Glomerular endothelial cell (primary cell): ENCODE measurements around the gene USH2A. TPM values are rescaled to one million over a fixed set of nuclear protein-coding genes. Genes with fewer than 3 reads are reported as not detected.

Source experiments
- DNase-seq: peaks from one replicate; pipeline ENCODE4 v3.0.0-alpha.2; 2011; ENCODE audit warnings: low read depth, low spot score; ENCODE audit errors: extremely low read depth
- total RNA-seq: library from RNA; depleted of rRNA; stranded (reverse); fragments of >200 nt; gene quantifications from 2 replicates; pipeline ENCODE4 v1.2.3, GENCODE V29; 2015

USH2A gene
- total RNA-seq, 1 donor from 2014 or later, result not detected

DNA sequence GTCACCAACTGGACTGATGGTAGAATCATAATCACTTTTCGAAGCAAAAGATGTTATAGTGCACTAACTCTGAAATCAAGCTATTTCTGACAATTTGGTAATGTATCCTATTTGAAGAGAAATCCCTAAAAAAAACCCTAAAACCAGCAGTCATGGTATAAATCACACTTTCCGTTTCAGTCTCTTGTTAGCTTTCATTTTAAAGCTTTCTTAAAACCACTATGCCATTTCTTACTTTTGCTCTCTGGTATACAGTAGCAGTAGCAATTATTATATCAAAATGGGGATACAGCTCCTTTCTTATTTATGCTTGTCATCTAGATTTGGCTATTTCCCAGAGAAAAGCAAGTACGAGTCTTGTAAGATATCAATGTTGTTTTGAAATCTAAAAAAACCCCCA, 532.8 kb downstream of the USH2A start:
- no peak for DNase-seq

- no peak for DNase-seq
These were observed 533.4 kb downstream of the USH2A start for GRCh38 chr1:215889871-215890270.

DNA sequence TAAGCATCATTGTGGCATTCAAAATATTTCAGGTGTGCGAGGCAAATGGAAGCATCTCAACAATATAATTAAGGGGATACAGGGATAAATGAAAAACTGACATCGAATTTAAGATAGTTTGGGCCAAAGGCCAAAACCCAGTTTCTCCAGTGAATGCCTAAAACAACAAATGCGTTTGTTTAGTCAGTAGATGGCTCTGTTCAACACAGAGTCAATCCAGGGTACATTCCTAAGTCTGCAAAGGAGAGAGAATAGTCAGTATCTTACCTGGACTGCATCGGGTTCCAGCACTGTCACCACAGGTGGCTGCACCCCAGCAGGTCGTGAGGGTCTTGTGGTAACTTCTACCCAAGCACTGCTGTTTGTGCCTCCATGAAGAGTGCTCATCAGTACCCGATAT, 535.1 kb downstream of the USH2A start:
- no peak for DNase-seq

GRCh38 chr1:215887627-215888026, 535.6 kb downstream of the USH2A start:
- no peak for DNase-seq

DNA sequence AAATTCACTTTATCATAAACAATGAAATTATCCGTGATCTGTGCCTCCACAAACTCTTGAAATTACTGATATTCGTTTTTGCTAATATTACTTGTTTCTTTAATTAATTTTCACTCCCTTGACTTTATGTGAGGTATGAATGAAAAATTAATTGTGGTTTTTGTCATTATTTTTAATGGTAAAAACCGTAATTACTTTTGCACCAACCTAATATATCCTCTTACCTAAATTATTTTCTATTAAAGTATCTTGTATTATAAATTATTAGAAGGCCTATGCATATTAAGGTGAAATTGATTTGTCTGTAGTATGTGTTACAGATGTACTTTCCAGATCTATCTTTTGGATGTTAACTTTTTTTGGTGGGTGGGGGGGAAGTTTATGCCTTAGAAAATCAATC, 540.2 kb downstream of the USH2A start:
- DNase-seq, result no peak

- no peak for DNase-seq
These were observed 544.4 kb downstream of the USH2A start for GRCh38 chr1:215878843-215879242.

DNA sequence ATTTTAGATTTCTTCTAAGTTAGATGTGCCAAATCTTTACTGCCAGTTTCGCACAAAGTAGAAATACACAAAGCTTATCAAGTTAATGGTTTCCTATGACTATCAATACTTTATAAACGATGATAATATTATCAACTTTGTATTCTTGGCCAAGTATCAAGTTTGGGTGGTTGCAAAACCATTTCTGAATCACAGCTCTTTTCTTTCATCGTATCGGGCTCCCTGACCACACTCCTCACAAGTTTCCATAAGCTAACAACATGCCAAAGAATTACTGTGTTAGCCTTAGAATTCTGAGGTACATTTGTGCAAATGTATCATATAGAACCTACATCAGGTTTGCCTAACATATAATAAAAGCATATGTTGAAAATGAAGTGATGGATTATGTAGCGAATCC, 545.1 kb downstream of the USH2A start:
- no peak for DNase-seq

GRCh38 chr1:215877452-215877951, 545.7 kb downstream of the USH2A start:
- no peak for DNase-seq

GRCh38 chr1:215875712-215876111, 547.5 kb downstream of the USH2A start:
- no peak for DNase-seq

- DNase-seq, result no peak
These were observed 548.0 kb downstream of the USH2A start for GRCh38 chr1:215875236-215875635.

GRCh38 chr1:215872658-215873057, 550.6 kb downstream of the USH2A start:
- DNase-seq, result no peak

DNA sequence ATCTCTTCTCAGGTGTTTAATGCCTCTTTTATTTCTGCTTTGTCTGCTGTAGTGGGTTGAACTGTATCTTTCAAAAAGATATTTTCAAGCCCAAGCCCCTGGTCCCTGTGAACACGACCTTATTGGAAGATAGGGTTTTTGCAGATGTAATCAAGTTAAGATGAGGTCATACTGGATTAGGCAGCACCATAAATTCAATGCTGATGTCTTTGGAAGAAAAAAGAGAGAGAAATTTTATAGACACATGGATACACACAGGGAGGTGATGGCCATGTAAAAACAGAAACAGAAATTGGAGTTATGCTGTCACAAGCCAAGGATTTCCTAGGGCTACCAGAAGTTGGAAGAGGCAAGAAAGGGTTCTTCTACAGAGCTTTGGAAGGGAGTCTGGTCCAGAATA, 554.7 kb downstream of the USH2A start:
- no peak for DNase-seq

GRCh38 chr1:215865060-215865459, 558.2 kb downstream of the USH2A start:
- no peak for DNase-seq

DNA sequence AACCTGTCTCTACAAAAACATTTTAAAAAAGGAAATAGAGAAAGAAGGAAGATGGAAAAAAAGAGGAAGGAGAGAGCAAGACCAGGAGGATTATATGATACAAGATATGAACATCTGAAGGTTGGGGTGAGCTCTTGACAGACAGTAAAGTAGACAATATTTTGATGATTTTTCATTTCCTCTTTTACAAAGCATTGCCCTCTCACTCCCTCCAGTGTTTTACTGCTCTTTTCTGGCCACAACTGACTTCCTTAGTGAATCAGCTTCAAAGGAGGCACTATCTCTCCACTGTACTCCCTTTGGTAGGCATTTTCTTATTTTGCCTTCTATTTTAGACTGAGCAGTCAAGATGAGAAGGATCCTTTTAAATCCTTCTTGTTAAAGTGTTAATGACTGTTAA, 559.5 kb downstream of the USH2A start:
- DNase-seq, result no peak

DNA sequence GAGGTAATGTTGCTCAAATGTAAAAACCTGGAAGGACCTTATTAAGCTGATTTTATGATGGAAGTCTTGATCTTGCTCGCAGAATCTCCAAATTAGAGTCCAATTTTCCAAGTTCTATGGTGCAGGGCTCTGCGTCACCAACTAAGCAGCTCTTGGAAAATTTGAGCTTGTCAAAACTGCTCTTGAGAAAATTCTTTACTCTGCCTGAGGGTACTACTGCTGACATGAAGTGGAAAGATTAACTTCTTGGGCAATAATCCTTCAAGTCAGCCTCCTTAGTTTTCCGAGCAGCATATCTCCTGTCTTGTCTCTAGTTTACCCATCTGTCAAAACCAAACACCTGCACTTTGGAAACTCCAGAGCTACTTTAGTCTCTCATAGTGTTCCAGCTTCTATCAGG, 562.4 kb downstream of the USH2A start:
- DNase-seq, result no peak

DNA sequence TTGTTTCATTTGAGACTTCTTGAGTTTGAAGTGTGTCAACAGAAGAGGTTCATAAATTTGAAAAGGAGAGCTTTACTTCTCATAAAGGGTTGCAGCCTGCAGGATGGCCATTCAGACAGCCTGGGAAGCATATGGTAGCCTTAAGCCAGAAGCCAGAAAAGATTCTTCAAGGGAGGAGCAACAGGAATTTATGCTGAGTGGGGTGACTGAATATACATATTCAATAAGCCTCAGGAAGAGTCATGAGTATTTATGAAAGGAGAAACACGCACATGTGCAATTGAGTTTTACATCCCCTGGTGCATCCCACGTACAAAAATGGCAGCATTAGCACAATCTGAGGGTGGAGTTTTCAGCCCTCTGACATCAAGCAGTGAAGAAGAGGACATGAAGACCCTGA, 565.9 kb downstream of the USH2A start:
- no peak for DNase-seq

DNA sequence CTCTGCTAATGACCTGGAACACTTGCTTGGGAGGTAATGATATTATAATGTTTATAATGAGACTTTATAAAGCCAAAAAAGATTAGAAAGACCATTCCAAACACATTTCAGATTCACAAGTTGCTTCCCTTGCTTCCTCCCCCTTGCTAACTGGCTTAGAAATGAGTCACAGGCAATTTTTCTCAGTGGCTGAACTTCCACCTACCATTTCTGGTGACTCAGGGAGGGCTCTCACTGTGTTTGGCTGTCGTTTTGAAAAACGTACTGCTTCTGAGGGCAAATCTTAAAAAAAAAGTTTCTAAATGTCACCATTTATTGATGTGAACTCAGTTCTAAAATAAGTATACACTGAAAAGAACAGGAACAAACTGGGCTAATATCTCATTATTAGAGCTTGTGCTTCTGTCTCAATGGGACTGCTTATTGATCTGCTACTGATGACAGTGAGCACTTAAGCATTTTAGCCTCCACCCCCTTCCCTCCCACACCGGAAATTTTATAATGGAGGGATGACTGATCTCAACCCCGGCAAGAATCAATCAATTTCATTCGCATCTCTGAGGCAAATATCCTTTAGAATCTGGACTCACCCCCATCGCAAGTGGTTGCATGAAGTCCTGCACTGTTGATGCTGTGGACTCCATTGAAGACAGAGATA, 577.9 kb downstream of the USH2A start:
- DNase-seq, result no peak

GRCh38 chr1:215844777-215845176, 578.5 kb downstream of the USH2A start:
- no peak for DNase-seq

- DNase-seq, result no peak
These were observed 579.0 kb downstream of the USH2A start for GRCh38 chr1:215844266-215844665.

DNA sequence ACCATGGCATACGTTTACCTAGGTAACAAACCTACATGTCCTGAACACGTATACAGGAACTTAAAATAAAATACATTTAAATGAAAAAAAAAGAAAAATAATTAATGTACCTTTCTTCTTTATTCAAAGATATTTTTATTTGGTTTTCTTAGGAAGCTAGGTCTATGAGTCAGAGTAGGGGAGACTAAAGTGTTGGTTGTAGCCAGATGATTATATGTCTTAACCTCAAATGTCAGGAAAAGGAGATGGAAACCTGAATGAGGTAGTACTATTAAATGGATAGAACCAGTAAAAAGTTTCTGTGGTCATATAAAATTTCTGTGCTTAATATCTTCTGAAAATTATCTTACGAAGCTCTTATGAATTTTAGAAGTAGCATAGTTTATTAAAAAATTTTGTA, 580.3 kb downstream of the USH2A start:
- no peak for DNase-seq

GRCh38 chr1:215835951-215836350, 587.3 kb downstream of the USH2A start:
- no peak for DNase-seq

DNA sequence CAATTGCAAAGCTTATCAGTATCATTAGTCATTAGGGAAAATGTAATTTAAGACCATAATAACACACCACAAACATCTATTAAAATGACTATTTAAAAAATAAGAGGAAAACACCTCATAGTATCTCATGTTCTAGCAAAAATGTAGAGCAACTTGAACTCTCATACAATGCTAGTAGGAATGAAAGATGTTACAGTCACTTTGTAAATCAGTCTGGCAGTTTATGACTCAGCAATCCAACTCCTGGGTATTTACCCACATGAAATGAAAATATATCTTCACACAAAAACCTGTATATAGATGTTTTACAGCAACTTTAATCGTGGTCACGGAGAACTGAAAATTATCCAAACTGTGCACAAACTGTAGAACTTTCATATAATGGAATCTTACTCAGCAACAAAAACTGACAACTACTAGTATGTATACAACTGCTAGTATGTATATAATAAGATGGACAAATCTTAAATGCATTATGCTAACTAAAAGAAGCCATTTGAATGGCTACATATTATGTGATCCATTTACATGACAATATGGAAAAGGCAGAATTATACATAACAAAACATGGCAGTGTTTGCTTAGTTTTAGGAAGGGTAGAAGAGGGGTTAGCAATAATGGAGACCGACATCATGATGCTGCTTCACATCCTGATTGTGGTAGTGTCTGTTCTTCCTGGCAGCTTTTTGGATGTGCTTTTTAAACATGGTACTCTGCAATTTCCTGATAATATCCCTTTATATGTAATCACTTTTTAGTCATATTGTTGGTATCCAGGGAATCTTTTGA, 589.1 kb downstream of the USH2A start:
- no peak for DNase-seq
